GM18858 (cell line): ENCODE results near the gene NPPB.
"Not testable (repeated sequence)": the region's sequence is repeated elsewhere in the genome, so short reads cannot be mapped to it uniquely, and the experiment has no call there.

ENCODE experiments used
- ATAC-seq: cut with Tn5 transposase; IDR thresholded peaks from one replicate; pipeline ENCODE4 v1.9.1; 2021; ENCODE audit not compliant: unreplicated experiment

Gene NPPB

DNA sequence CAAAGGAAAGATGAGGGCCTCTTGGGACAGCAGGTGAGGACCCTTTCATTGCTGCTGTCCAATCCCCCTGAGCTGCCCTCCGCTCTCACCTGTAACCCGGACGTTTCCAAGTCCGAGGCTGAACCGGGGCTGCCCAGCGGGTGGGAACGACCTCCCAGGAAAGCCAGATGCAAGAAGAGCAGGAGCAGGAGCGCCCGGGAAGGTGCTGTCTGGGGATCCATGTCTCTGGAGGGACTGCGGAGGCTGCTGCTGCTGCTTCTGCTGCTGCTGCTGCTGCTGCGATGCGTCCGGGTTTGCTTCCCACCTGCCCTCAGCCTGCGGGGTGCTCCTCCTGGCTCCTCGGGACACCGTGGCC is at the start of gene NPPB:
Gene NPPB (minus strand): TSS at position 333 of the 355 bp plus-strand sequence. CDS start 112 bp downstream, at position 221.
- ATAC-seq, result no peak

DNA sequence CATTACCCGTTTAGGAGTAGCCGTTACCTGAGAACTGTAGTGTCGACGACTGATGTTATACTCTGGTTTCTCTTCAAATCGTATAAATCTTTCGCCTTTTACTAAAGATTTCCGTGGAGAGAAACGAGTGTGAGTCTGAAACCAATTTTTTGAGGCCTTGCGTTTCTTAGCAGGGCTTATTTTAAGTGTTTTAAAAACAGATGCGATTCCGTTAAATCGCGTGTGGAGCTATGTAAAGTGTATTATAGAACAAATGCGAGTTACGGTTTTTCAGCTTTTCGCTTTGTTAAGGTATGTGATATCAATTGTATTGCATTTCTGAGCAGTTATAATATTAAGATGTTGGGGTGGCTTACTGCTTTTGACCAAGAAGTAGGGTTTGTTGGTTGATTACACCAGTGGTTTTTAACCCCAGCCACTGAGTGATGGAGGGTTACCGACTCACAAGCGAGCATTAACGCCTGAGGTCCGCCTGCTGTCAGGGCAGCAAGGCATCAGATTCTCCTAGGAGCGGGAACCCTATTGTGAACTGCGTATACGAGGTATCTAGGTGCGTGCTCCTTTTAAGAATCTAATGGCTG is 49.4 kb upstream of the NPPB start:
- ATAC-seq, result peak; percentile 40

DNA sequence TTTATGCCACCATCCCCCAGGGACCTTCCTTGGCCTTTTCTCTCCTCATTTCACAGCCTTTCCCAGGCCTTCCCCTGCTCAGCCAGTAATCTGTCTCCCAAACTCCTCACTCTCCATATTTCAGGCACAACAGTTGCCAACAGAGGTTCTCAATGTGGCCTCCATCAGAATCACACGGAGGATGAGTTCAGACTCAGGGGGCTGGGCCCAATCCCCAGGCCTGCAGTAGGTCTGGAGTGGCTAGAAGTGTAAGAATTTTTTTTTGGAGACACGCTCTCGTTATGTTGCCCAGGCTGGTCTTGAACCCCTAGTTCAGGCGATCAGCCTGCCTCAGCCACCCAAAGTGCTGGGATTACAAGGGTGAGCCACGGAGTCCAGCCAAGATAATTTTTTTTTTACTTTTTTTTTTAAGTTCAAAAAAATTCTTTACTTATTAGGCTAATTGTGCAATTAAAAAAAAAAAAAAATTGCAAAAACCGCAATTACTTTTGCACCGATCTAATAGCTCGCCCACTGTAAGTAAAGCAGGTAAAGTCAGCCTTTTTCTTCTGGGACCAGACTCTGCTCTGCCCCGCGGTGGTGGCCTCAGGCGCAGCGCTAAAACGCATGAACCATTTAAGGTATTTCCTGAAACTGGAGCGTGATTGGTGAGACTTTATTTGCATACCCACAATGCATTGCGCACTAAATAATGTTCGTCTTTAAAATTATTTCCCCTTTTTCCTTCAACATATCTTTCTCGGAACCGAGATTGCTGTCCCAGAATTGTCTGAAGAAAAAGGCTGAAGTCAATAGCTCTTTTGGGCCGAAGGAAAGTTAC is 48.7 kb upstream of the NPPB start:
- peak; percentile 33 for ATAC-seq

DNA sequence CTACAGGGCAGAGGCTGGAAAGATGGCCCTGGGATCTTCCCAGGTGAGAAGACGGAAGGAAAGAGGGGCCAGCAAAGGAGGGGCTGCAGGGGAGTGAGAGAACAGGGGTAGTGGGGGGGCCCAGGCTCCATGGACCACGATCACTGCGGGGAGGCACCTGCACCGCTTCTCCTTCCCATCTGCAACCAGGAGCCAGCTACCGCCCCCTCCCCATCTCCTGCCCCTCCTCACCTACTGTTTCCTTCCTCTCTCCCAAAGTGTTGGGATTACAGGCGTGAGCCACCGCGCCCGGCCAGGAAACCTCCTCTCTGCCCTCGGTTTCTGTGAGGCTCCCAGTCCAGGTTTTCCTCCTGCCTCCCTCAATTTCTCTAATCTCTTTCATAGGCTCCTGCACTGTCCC is 48.1 kb upstream of the NPPB start:
- no peak for ATAC-seq

DNA sequence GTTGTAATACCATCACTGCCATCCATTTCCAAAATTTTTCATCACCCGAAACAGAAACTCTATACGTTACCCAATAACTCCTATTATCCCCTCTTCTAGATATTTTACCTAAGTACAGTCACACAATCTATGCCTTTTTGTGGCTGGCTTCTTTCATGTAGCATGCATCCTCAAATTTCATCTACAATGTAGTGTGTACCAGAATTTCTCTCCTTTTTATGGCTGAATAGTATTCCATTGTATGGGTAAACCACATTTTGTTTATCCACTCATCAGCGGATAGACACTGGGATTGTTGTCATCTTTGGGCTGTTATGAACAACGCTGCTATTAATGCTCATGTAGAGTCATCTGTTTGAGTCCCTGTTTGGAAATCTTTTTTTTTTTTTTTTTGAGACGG is 46.2 kb upstream of the NPPB start:
- ATAC-seq, result no peak

DNA sequence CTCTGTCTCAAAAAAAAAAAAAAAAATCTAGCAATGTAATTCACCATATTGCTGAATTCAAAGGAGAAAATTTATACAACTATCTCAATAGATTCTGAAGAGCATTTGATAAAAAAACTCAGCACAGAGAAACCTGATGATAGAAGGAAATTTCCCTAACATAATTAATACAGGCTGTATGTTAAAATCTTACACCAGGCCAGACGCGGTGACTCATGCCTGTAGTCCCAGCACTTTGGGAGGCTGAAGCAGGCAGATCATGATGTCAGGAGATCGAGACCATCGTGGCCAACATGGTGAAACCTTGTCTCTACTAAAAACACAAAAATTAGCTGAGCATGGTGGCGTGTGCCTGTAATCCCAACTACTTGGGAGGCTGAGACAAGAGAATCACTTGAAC is 45.4 kb upstream of the NPPB start:
- not testable (repeated sequence) for ATAC-seq

DNA sequence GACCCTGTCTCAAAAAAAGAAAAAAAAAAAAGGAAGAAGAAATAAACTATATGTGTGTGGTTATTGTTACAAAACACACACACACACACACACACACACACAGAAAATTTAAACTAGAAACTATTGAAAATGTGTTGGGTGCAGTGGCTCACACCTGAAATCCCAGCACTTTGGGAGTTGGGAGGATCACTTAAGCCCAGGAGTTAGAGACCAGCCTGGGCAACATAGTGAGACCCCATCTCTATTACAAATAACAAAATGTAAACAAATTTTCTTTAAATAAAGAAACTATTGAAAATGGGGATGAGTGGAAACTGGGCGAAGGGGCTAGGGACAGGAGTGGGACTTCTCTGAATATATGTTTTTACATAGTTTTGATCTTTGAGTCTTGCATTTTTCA is 44.5 kb upstream of the NPPB start:
- ATAC-seq, result no peak

DNA sequence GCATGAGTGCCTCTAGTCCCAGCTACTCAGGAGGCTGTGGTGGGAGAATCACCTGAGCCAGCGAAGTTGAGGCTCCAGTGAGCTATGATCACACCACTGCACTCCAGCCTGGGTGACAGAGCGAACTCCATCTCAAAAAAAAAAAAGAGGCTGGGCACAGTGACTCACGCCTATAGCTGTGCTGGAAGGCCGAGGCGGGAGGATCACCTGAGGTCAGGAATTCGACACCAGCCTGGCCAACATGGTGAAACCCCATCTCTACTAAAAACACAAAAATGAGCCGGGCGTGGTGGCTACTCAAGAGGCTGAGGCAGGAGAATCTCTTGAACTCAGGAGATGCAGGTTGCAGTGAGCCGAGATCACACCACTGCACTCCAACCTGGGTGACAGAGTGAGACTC is 42.7 kb upstream of the NPPB start:
- not testable (repeated sequence) for ATAC-seq

DNA sequence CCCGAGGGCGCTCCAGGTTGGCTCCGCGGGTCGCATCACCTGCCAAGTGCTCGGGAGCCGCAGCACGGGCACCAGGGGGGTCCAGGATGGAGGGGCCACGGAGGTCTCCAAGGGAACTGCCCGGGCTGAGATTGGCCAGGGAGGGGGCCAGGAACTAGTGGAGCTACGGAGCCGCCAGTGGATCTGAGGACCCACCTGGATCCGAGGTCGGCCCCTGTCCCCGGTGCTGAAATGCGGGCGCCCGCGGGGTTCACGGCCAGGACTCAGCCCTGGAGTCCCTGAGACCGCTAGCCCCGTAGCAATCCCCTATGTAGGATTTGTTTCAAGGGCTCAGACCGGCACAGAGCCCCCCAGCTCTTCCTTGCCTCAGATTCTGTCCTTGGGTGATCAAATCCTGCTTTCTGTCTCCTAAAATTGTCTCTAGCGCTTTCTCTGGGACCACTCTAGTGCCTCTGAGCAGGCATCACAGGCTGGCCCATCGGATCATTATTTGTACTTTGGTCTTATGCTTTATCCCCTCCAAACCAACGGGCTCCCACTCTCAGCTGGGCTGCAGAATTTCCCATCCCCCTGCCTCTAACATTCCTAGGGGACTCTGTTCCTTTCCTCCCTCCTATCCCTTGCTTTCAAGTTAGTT is 40.2 kb upstream of the NPPB start:
- ATAC-seq, result no peak

DNA sequence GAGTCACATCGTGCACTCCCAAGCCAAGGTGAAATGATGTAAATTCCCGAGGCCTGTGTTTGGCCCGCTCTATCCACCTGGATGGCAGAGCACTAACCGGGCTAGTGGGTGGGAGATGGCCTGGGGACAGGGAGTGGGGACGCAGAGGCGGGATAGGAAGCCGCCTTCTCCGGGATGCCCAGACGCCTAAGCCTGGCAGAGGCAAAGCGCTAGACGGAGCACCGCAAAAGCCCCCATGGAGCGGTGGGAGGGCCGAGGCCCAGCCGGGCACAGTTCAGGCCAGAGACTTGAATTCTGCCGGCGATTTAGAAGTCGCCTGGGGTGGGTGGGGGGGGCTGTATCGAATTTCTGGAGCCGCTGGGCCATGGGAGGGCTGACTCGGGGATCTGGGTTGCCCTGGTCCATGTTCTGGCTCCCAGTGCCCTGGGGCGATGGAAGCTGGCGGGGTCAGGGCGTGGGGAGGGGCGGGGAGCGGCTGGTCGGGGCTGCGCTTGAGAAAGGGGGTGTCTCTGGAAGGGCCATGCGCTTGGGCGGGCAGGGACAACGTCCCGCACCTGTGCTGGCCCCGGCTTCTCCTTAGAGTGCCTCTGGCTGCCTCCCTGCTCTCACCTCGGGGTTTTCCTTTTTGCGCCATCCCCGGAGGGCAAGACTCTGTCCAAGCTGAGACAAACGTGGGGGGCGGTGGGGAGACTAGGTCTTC is 39.5 kb upstream of the NPPB start:
- ATAC-seq, result no peak

DNA sequence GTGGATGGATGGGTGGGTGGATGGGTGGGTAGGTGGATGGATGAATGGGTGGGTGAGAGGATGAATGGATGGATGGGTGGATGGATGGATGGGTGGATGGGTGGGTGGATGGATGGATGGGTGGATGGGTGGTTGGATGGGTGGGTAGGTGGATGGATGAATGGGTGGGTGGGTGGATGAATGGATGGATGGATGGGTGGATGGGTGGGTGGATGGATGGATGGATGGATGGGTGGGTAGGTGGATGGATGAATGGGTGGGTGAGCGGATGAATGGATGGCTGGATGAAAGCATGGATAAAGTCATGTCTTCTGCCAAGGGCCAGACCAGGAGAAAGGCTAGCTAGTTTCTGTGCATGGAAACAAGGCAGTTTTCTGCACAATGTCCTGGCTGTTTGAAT is 35.8 kb upstream of the NPPB start:
- not testable (repeated sequence) for ATAC-seq

DNA sequence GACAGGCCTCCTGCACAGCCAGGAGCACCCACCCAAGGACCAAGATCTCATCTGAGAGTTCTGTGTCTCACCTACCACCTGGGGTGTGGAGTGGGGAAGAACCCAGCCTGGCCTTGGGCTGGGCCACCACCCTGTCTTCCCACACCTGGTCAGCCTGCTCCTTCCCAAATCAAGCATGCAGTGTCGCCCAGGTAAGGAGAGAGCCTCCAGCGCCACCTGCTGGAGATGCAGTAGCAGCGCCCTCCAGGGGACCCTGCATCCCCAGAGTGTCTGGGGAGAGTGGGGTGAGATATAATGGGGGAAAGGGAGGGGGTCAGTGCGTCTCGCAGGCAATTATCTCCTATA is 35.1 kb upstream of the NPPB start:
- ATAC-seq, result no peak

DNA sequence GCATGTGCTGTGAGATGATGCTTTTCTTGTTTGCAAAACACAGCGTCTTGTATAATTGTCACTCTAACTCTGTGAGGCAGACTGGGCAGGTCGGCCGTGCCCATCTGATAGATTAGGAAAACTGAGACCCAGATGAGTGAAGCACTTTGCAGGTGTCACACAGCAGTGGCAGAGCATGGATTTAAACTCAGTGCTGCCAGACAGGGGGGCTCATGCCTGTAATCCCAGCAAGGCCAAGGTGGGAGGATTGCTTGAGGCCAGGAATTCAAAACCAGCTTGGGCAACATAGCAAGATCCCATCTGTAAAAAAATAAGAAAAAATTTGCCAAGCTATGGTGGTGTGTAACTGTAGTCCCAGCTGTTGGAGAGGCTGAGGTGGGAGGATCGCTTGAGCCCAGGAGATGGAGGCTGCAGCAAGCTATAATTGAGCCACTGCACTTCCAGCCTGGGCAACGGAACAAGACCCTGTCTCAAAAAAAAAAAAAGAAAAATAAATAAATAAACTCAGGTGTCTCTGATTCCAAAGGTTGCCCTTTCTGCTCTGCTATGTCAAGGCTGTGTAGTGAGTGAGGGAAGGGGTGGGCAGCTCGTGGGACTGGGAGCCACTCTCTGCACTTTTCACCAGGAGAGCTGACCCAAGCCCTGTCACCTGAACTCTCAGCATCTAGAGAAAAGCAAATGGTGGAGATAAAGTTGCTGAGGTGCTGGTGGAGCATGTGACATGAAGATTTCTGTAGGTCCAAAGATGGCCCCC is 32.9 kb upstream of the NPPB start:
- ATAC-seq, result no peak

DNA sequence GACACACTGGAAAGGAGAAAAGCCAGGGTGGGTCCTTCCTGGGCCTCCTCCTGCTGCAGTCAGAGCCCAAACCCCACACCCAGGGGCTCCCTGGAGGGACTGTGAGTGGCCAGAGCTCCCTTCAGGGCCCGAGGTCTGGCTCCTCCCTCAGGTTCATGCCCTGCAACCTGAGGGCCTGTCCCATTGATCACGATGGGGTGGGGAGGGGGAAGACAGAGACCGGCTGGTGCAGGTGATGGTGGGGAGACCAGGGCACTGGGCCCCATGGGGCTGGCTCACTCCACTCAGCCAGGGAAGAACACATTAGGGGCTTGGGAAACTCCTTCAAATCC is 30.1 kb upstream of the NPPB start:
- no peak for ATAC-seq

DNA sequence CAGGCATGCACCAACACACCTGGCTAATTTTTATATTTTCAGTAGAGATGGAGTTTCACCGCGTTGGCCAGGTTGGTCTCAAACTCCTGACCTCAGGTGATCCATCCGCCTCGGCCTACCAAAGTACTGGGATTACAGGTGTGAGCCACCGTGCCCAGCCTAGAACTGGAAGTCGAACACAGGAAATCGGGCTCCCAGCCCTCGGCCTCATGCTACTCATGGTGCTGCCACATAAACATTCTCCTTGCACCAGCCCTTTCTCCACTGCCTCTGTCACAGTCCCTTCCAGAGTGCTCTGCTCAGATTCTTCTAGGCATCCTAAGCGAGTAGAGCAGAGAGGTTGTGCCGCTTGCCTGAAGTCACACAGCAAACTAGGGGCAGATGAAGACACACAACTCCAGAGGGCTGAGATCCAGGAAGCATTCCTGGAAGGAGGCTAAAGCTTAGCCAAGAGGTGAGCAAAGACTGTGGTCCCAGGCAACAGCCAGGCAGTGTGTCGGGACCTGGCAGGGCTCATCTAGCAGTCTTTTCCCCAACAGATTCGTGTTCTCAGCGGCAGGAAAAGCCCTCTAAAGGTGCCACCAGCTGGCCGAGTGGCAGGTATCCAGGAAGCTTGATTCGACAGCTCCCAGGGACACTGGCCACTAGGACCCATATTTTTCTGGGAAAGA is 29.6 kb upstream of the NPPB start:
- no peak for ATAC-seq

DNA sequence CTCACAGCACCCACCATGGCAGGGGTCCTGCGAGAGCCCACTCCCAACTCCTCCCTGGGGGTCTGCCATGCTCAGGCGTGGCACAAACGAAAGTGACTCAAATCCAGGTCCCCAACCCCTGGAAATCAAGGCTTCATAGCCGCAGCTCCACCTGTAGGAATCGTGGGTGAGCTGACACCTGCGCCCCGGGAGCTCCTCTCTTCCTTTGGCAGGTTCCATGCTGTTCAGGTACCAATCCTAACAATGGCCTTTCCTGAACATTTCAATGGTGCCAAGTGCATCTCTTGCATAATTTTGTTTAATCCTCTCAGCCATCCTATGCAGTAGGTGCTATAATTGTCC is 28.9 kb upstream of the NPPB start:
- no peak for ATAC-seq

DNA sequence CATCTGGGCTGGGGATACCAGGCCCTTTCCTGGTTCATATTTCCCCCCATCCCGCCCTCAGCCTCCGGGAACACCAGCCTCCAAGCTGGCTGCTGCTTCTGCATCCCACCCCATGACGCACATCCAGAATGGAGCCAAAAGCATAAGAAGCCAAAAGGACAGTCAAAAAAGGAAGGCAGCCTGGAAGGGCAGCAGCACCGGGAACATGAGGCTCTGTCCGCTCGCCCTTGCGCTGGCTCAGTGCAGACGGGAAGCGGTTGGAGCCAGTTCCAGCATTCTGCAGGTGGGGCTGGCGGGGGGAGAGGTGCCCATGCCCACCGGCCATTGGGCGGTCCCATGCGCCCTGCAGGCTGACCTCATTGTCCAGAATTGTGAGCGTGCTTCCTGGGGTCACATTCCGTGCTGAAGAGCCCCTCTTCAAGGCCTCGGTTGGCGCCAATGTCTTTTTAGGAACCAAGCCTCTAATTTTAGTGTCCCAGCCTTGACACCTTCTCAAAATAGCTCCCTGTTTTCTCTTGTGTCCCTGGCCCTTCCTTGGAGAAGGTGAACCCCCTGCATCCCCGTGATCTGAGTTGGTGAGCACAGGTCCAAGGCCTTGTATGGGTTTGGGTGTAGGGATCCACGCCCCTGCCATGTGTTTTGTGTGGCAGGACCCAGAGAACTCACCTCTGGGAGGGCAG is 28.4 kb upstream of the NPPB start:
- ATAC-seq, result no peak

DNA sequence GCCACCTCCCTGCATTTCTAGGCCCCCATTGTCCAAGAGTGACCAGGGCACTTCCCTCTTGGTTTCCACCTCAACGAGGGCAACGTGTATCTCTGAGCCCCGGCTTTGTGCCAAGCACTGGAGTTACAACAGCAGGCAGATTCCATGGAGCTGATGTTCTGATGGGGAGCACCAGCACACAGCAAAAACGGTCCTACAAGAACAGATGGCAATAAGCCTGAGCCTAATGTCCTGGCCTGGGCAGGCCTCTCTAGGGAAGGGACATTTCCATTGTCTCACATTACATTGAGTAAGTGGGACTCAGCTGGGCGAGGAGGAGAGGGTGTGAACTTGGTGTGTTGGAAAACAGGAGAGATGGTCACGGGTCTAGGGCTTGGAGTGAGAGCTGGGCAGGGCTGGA is 27.2 kb upstream of the NPPB start:
- ATAC-seq, result no peak

DNA sequence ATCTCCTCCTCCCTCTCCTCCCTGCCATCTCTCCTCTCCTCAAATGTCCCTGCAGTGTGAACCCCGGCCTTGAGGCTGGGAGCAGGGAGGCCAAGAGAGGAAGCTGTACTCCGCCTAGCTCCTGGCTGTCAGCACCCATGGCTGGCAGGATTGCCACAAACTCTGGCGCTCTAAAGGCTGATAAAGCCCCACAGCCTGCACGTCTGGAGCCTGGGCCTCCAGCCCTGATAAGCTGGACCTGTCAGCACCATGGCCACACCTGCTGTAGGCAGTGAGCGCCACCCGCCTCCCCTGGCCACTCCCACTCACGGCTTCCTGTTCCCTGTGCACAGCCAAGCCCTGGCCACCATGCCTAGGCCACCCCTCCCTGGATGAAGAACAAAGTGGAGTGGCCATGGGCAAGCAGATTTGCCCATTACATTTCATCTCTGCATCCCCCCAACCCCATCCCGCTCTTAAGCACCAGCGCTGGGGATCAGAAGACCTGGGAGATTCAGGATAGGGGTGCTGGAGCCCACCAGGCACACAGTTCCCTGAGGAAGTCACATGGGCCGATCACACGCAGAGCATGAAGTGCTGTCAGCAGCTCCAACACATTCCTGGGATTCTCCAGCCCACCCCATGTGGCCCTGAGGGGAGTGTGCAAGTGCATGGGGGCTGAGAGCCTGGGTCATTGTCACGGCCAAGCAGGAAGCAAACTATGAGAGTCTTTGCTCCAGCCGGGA is 24.2 kb upstream of the NPPB start:
- ATAC-seq, result no peak
